CD4-positive, alpha-beta T cell (primary cell): ENCODE results near the gene SPATA21. TPM values are rescaled to one million over a fixed set of nuclear protein-coding genes. Genes with fewer than 3 reads are reported as not detected.

Source experiments
- ATAC-seq: fragments of 200-7000 bp; cut with Tn5 transposase; one replicate; pipeline ENCODE4 v1.10.0; 2022; ENCODE audit warnings: mild to moderate bottlenecking; ENCODE audit not compliant: poor library complexity
- CTCF ChIA-PET: fragments of 350-600 bp; sonication (Branson Sonifier 250); formaldehyde crosslinking; loops from one replicate; lab custom pipeline; 2021; ENCODE audit warnings: antibody characterized with exemption, inconsistent platforms; lab: Charles Lee
- POLR2A ChIA-PET: fragments of 350-600 bp; sonication (Branson Sonifier 250); formaldehyde crosslinking; loops from one replicate; lab custom pipeline; 2021; ENCODE audit warnings: antibody characterized with exemption, inconsistent platforms; lab: Charles Lee
- DNase-seq, 14 experiments: peaks; one replicate each; pipeline ENCODE4 v3.0.0-alpha.2; 2013 to 2020; ENCODE audit warnings: mixed read lengths in 2 of 14
- H3K27ac ChIP-seq, 2 donors: one replicate each; pipeline versions ENCODE4 v1.5.1 to v1.7.0; 2013; ENCODE audit warnings: low read length in 2 of 2, low read depth in 1 of 2, mild to moderate bottlenecking in 1 of 2
- H3K27me3 ChIP-seq, 2 experiments: 1 replicate in 1 of 2; 2 replicates in 1 of 2; pipeline versions ENCODE4 v1.6.1 to v1.7.0; 2013; ENCODE audit warnings: low read length in 2 of 2, control low read depth in 1 of 2, mild to moderate bottlenecking in 1 of 2, moderate library complexity in 1 of 2; ENCODE audit not compliant: insufficient read depth in 2 of 2, control insufficient read depth in 1 of 2
- H3K36me3 ChIP-seq: one replicate; pipeline ENCODE4 v1.6.1; 2013; ENCODE audit warnings: low read length, control low read depth; ENCODE audit not compliant: insufficient read depth
- H3K4me1 ChIP-seq: one replicate; pipeline ENCODE4 v1.6.1; 2013; ENCODE audit warnings: low read length, control low read depth; ENCODE audit not compliant: insufficient read depth
- H3K4me3 ChIP-seq: one replicate; pipeline ENCODE4 v1.5.1; 2013; ENCODE audit warnings: mild to moderate bottlenecking, low read length, moderate library complexity
- H3K9me3 ChIP-seq, 2 experiments: 1 replicate in 1 of 2; 2 replicates in 1 of 2; pipeline versions ENCODE4 v1.6.1 to v1.7.0; 2013; ENCODE audit warnings: low read length in 2 of 2, mild to moderate bottlenecking in 2 of 2, control low read depth in 1 of 2, moderate library complexity in 1 of 2; ENCODE audit not compliant: control insufficient read depth in 1 of 2, insufficient read depth in 1 of 2
- H3K27ac Mint-ChIP-seq: one replicate; pipeline ENCODE4 v1.8.0; 2020; ENCODE audit warnings: mixed read lengths
- H3K27me3 Mint-ChIP-seq: one replicate; pipeline ENCODE4 v1.8.0; 2021; ENCODE audit warnings: mixed read lengths
- H3K36me3 Mint-ChIP-seq: one replicate; pipeline ENCODE4 v1.8.0; 2021; ENCODE audit warnings: low read depth, mixed read lengths
- H3K4me1 Mint-ChIP-seq: one replicate; pipeline ENCODE4 v1.8.0; 2021; ENCODE audit warnings: low read depth, mixed read lengths
- H3K4me3 Mint-ChIP-seq: one replicate; pipeline ENCODE4 v1.8.0; 2020; ENCODE audit warnings: mild to moderate bottlenecking, mixed read lengths
- H3K9me3 Mint-ChIP-seq: one replicate; pipeline ENCODE4 v1.8.0; 2020; ENCODE audit warnings: mixed read lengths
- CTCF ChIP-seq: fragments of 200-600 bp; IDR thresholded peaks from one replicate; pipeline ENCODE4 v1.8.0; 2022; ENCODE audit warnings: antibody characterized with exemption, mild to moderate bottlenecking
- intact Hi-C, 2 experiments: fragments of 100-400 bp; cut with DNase I in 1 of 2; cut with micrococcal nuclease in 1 of 2; formaldehyde crosslinking; loops; one replicate each; pipeline versions ENCODE4 v1.15.1 to v1.9.0; 2023 to 2025; cut with DNase I, micrococcal nuclease
- total RNA-seq, 174 experiments: library from RNA in 2 of 174; stranded (reverse) in 2 of 174; gene quantifications; one replicate each; pipeline ENCODE4 v1.2.3 and lab custom pipeline; 2021 to 2026

SPATA21 gene
- total RNA-seq, 2 experiments from 2014 or later: not detected

GRCh38 chr1:16375521-16376340 lies 61.5 kb downstream of the SPATA21 start:
- H3K9me3 Mint-ChIP-seq: no peaks in the 10 kb centered on the region
- no peak for TF ChIP-seq CTCF
- H3K36me3 Mint-ChIP-seq: peaks cover 41% of the 10 kb centered on the region
- intact Hi-C loops: no loop called here
- H3K4me3 Mint-ChIP-seq: peak overlapping the region; percentile 46
- Histone ChIP-seq H3K9me3 (no peaks in the 10 kb centered on the region), H3K4me1 (peaks cover 82% of the 10 kb centered on the region), H3K36me3 (peaks cover 16% of the 10 kb centered on the region), H3K27me3 (no peaks in the 10 kb centered on the region), H3K27ac (no peak overlapping the region), H3K4me3 (no peak overlapping the region)
- H3K4me1 Mint-ChIP-seq: peaks cover 72% of the 10 kb centered on the region
- peak overlapping the region; percentile 42 for H3K27ac Mint-ChIP-seq
- ATAC-seq: no peak
- POLR2A ChIA-PET: interaction anchor here (1.6 kb wide), 1 partner anchor 9 kb away, joined by 3 read pairs; the partner anchor contains the start of gene SZRD1
- no peak for DNase-seq
- no peaks in the 10 kb centered on the region for H3K27me3 Mint-ChIP-seq
- CTCF ChIA-PET: interaction anchor here (1.6 kb wide), 2 partner anchors 11 to 65 kb away, joined by 3 read pairs; partner anchors contain the start of gene NECAP2

- Mint-ChIP-seq H3K9me3 (no peaks in the 10 kb centered on the region), H3K4me3 (peak overlapping the region; percentile 63), H3K4me1 (peaks cover 70% of the 10 kb centered on the region), H3K27me3 (no peaks in the 10 kb centered on the region), H3K27ac (peak overlapping the region; percentile 66), H3K36me3 (peaks cover 38% of the 10 kb centered on the region)
- Histone ChIP-seq H3K4me3 (no peak overlapping the region), H3K36me3 (peaks cover 16% of the 10 kb centered on the region), H3K9me3 (no peaks in the 10 kb centered on the region), H3K27me3 (no peaks in the 10 kb centered on the region), H3K4me1 (peaks cover 89% of the 10 kb centered on the region), H3K27ac (no peak overlapping the region)
- POLR2A ChIA-PET: no interaction called here
- TF ChIP-seq CTCF: no peak
- ATAC-seq (no peak), DNase-seq (no peak)
- intact Hi-C loops: no loop called here
- CTCF ChIA-PET: interaction anchor here (1.6 kb wide), 2 partner anchors 13 to 66 kb away, joined by 3 read pairs; partner anchors contain the start of gene NECAP2
These were observed 63.0 kb downstream of the SPATA21 start for GRCh38 chr1:16374266-16374665.

GRCh38 chr1:16372535-16373285 lies 64.5 kb downstream of the SPATA21 start:
- no peaks in the 10 kb centered on the region for H3K9me3 ChIP-seq
- POLR2A ChIA-PET: interaction anchor here (0.8 to 1.0 kb wide), 2 partner anchors 9 to 21 kb away, joined by 3 to 5 read pairs; partner anchors contain the start of gene FBXO42
- peaks cover 16% of the 10 kb centered on the region for H3K36me3 ChIP-seq
- Mint-ChIP-seq H3K36me3 (peaks cover 44% of the 10 kb centered on the region), H3K27ac (peak overlapping the region; percentile 12), H3K27me3 (no peaks in the 10 kb centered on the region), H3K9me3 (no peaks in the 10 kb centered on the region), H3K4me3 (peak overlapping the region; percentile 30), H3K4me1 (peaks cover 77% of the 10 kb centered on the region)
- TF ChIP-seq CTCF: no peak
- intact Hi-C loops: no loop called here
- no peak overlapping the region for H3K27ac ChIP-seq
- ATAC-seq (no peak), DNase-seq (no peak)
- H3K4me3 ChIP-seq: no peak overlapping the region
- CTCF ChIA-PET: interaction anchor here (0.6 kb wide), 1 partner anchor 16 kb away, joined by 5 read pairs; no protein-coding TSS in a partner anchor
- H3K4me1 ChIP-seq: peaks cover 84% of the 10 kb centered on the region
- no peaks in the 10 kb centered on the region for H3K27me3 ChIP-seq
